CD8-positive, alpha-beta memory T cell (primary cell): Measurements from ENCODE around the gene PKP1. TPM values are rescaled to one million over a fixed set of nuclear protein-coding genes. Genes with fewer than 3 reads are reported as not detected.

Source experiments
- CTCF ChIA-PET: fragments of 350-600 bp; sonication (Branson Sonifier 250); formaldehyde crosslinking; loops from one replicate; lab custom pipeline; 2021; ENCODE audit warnings: antibody characterized with exemption; lab: Charles Lee
- POLR2A ChIA-PET: fragments of 350-600 bp; sonication (Branson Sonifier 250); formaldehyde crosslinking; loops from one replicate; lab custom pipeline; 2021; ENCODE audit warnings: antibody characterized with exemption; lab: Charles Lee
- DNase-seq, 5 donors: peaks; one replicate each; pipeline versions ENCODE4 v3.0.0 to v3.0.0-alpha.2; 2020 to 2022; ENCODE audit warnings: mixed read lengths in 1 of 5
- H3K27ac ChIP-seq: one replicate; pipeline ENCODE4 v1.7.0; 2013; ENCODE audit warnings: low read depth, mild to moderate bottlenecking, low read length, moderate library complexity
- H3K27me3 ChIP-seq: 2 replicates; pipeline ENCODE4 v1.7.0; 2013; ENCODE audit warnings: low read length, mild to moderate bottlenecking; ENCODE audit not compliant: insufficient read depth, poor library complexity, severe bottlenecking
- H3K36me3 ChIP-seq: 2 replicates; pipeline ENCODE4 v1.7.0; 2013; ENCODE audit warnings: mild to moderate bottlenecking, low read length, moderate library complexity; ENCODE audit not compliant: insufficient read depth
- H3K4me1 ChIP-seq: 2 replicates; pipeline ENCODE4 v1.7.0; 2013; ENCODE audit warnings: mild to moderate bottlenecking, low read length, moderate library complexity; ENCODE audit not compliant: insufficient read depth
- H3K4me3 ChIP-seq: 2 replicates; pipeline ENCODE4 v1.7.0; 2013; ENCODE audit warnings: mild to moderate bottlenecking, low read length
- H3K9me3 ChIP-seq: 2 replicates; pipeline ENCODE4 v1.7.0; 2013; ENCODE audit warnings: mild to moderate bottlenecking, low read length
- H3K27ac Mint-ChIP-seq, 8 donors: one replicate each; pipeline ENCODE4 v1.8.0; 2020 to 2021; ENCODE audit warnings: mixed read lengths in 8 of 8, mild to moderate bottlenecking in 6 of 8, inconsistent platforms in 3 of 8, moderate library complexity in 3 of 8
- H3K27me3 Mint-ChIP-seq, 2 donors: one replicate each; pipeline ENCODE4 v1.8.0; 2020 to 2021; ENCODE audit warnings: mixed read lengths in 2 of 2, mild to moderate bottlenecking in 1 of 2, moderate library complexity in 1 of 2
- H3K36me3 Mint-ChIP-seq, 3 donors: one replicate each; pipeline ENCODE4 v1.8.0; 2020 to 2021; ENCODE audit warnings: mixed read lengths in 3 of 3, inconsistent platforms in 1 of 3, mild to moderate bottlenecking in 1 of 3
- H3K4me1 Mint-ChIP-seq, 3 donors: one replicate each; pipeline ENCODE4 v1.8.0; 2020 to 2021; ENCODE audit warnings: mixed read lengths in 3 of 3, inconsistent platforms in 1 of 3, mild to moderate bottlenecking in 1 of 3
- H3K4me3 Mint-ChIP-seq, 7 donors: one replicate each; pipeline ENCODE4 v1.8.0; 2020 to 2021; ENCODE audit warnings: mixed read lengths in 7 of 7, mild to moderate bottlenecking in 6 of 7, moderate library complexity in 4 of 7, inconsistent platforms in 2 of 7
- H3K9me3 Mint-ChIP-seq, 5 donors: one replicate each; pipeline ENCODE4 v1.8.0; 2020 to 2022; ENCODE audit warnings: mixed read lengths in 5 of 5, mild to moderate bottlenecking in 3 of 5, moderate library complexity in 2 of 5, inconsistent platforms in 1 of 5
- polyA plus RNA-seq: library from polyadenylated mRNA; unstranded; fragments of 300-500 nt; fragmentation: Illumina TruSeq; gene quantifications from one replicate; pipeline ENCODE4 v1.2.3, GENCODE V29; 2021
- total RNA-seq, 2 experiments: library from RNA; stranded (reverse); gene quantifications; one replicate each; pipeline ENCODE4 v1.2.3, GENCODE V29; 2021

PKP1 gene
- total and polyA plus RNA-seq, 3 experiments from 2014 or later, result not detected

DNA sequence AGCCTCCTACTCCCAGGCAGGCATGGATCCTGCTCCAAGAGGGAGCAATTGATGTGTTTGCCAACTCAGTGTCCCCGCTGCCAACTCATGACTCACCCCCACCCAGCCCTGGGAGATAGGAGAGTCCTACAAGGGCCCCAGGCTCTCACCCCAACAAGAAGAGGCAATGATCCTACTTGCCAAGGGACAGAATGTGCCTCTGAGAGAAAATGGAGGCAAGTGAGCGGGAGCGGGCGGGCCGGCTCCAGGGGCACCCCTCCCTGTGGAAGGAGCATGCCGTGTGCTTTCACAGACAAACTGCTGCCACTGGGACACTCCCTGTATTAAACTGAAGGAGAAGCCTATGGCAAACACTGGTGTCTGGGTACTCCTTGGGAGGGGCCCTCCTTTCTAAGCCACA lies 16.7 kb downstream of the PKP1 start:
- H3K36me3 ChIP-seq, result no peaks in the 10 kb centered on the region
- DNase-seq, result no peak
- H3K27ac Mint-ChIP-seq, result no peak overlapping the region
- H3K4me3 ChIP-seq, result no peak overlapping the region
- CTCF ChIA-PET, result no interaction called here
- H3K4me1 Mint-ChIP-seq, result no peaks in the 10 kb centered on the region
- no peak overlapping the region for H3K27ac ChIP-seq
- no peaks in the 10 kb centered on the region for H3K36me3 Mint-ChIP-seq
- H3K9me3 Mint-ChIP-seq, result no peaks in the 10 kb centered on the region
- POLR2A ChIA-PET, result no interaction called here
- H3K4me3 Mint-ChIP-seq, result no peak overlapping the region
- H3K9me3 ChIP-seq, result no peaks in the 10 kb centered on the region
- H3K27me3 ChIP-seq, result peaks cover 4% of the 10 kb centered on the region
- no peaks in the 10 kb centered on the region for H3K4me1 ChIP-seq
- peaks cover 22 to 39% of the 10 kb centered on the region in 2 donors for H3K27me3 Mint-ChIP-seq

DNA sequence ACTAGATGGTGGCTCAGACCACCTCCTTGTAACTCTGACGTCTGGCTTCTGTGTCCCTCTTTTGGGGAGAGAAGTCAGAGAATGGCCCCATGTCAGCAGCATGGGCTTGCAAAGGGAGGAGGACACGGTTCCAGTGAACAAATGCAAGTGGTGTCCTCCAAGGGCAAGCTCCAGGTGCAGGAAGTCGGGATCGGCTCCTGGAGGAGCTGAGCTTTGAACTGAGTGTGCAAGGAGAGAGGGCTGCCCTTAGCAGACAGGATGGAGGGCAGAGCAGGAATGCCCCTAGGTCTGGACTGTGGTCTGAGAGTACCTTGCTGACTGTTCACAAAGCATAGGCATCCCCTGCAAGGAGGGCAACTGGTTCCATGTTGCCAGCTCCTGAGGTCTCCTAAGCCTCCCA lies 17.3 kb downstream of the PKP1 start:
- Histone ChIP-seq H3K9me3 (no peaks in the 10 kb centered on the region), H3K27me3 (peaks cover 4% of the 10 kb centered on the region), H3K4me1 (no peaks in the 10 kb centered on the region), H3K4me3 (no peak overlapping the region), H3K27ac (no peak overlapping the region), H3K36me3 (no peaks in the 10 kb centered on the region)
- DNase-seq, result no peak
- H3K4me1 Mint-ChIP-seq, result no peaks in the 10 kb centered on the region
- H3K4me3 Mint-ChIP-seq, result no peak overlapping the region
- no peaks in the 10 kb centered on the region for H3K36me3 Mint-ChIP-seq
- POLR2A ChIA-PET, result no interaction called here
- H3K9me3 Mint-ChIP-seq, result no peaks in the 10 kb centered on the region
- peaks cover 18 to 32% of the 10 kb centered on the region in 2 donors for H3K27me3 Mint-ChIP-seq
- CTCF ChIA-PET, result no interaction called here
- no peak overlapping the region for H3K27ac Mint-ChIP-seq

DNA sequence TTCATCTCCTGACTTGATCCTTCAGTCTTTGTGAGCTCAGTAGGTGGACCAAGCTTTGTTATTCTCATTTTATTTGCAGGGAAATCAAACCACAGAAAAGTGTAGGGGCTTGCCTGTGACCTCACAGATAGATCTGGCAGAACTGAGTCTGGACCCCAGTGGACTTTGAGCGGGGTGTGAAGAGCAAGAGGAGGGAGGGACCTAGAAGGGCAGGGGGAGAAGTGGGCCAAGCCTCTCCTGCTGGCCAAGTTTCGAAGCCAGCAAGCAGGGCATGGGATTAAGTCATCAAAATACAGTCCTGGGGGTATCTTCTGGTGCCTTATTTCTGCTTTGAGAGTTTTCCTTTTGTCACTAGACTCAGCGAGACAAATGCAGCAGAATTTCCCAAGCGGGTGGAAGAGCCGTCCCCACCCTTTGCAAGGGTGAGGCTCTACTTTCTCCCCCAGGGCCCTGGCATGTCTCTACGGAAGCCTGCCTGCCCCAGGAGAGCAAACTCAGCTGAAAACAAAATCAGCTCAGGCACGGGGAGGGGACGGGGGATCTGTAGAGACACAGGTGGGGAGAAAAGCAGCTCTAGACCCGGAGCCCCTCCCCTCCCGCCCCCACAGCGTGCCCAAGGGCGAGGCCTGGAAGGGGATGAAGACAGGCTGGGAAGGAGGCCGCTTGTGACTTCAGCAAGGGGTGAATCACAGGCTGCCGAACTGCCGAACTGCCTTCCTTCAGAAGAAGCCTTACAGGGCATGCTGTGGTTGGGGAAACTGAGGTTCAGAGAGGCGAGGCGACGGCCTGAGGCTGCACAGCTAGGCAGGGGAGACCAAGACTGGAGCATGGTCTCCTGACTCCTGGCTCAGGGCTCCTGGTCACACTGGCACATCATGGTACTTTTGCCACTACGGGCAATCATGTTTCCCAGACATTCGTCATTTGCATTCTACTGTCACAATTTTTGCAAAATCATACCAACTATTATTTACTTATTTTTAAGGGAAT lies 19.2 kb downstream of the PKP1 start:
- Mint-ChIP-seq H3K27me3 (peaks cover 18 to 22% of the 10 kb centered on the region in 2 donors), H3K4me1 (no peaks in the 10 kb centered on the region), H3K27ac (no peak overlapping the region), H3K4me3 (no peak overlapping the region), H3K9me3 (no peaks in the 10 kb centered on the region), H3K36me3 (no peaks in the 10 kb centered on the region)
- ChIA-PET POLR2A (no interaction called here), CTCF (no interaction called here)
- no peaks in the 10 kb centered on the region for H3K4me1 ChIP-seq
- no peak for DNase-seq
- no peaks in the 10 kb centered on the region for H3K9me3 ChIP-seq
- no peak overlapping the region for H3K4me3 ChIP-seq
- H3K27me3 ChIP-seq, result peaks cover 4% of the 10 kb centered on the region
- H3K27ac ChIP-seq, result no peak overlapping the region
- H3K36me3 ChIP-seq, result no peaks in the 10 kb centered on the region

DNA sequence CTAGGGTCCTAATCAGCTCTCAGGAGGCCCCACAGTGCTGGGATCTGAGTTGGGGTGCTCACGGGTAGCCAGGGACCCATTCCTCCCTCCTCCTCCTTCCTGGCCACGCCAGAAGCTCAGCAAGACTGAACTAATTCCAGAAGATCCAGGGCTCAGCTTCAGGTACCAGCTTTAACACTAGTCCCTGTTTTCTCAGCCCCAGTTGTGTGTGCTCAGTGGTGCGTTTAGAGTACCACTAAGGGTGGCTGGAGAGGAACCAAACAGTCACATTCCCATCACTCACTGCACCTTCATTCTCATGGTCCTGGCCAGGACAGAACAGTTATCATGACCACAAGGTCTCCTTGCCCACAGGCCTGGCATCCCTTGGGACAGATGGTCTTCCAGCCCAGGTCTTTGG lies 20.8 kb downstream of the PKP1 start:
- peaks cover 12 to 27% of the 10 kb centered on the region in 2 donors for H3K27me3 Mint-ChIP-seq
- no peaks in the 10 kb centered on the region for H3K4me1 Mint-ChIP-seq
- ChIA-PET POLR2A (no interaction called here), CTCF (no interaction called here)
- Histone ChIP-seq H3K9me3 (no peaks in the 10 kb centered on the region), H3K36me3 (no peaks in the 10 kb centered on the region), H3K4me1 (no peaks in the 10 kb centered on the region), H3K27ac (no peak overlapping the region), H3K4me3 (no peak overlapping the region), H3K27me3 (peaks cover under 1% of the 10 kb centered on the region)
- H3K9me3 Mint-ChIP-seq, result no peaks in the 10 kb centered on the region
- H3K4me3 Mint-ChIP-seq, result no peak overlapping the region
- H3K36me3 Mint-ChIP-seq, result no peaks in the 10 kb centered on the region
- no peak overlapping the region for H3K27ac Mint-ChIP-seq
- DNase-seq, result no peak

DNA sequence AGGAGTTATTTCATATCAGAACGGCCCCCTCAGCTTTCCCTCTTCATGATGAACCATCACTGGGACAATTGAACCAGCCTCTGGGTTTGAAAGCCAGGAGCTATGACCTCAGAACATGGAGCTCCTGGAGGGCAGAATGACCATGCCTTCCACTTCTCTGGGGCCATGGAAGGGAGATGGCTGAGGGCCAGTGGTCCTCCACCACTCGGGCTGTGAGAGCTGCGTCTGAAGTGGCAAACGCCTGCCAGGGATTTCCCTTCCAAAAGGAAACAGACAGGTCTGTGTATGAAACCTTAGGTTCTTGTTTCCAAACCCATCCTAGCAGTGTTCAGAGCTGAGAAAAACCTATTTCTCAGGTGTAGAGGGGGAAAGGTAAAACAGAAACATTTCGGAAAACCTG lies 22.5 kb downstream of the PKP1 start:
- no peaks in the 10 kb centered on the region for H3K36me3 ChIP-seq
- no peak for DNase-seq
- H3K27me3 ChIP-seq, result no peaks in the 10 kb centered on the region
- H3K4me1 ChIP-seq, result no peaks in the 10 kb centered on the region
- CTCF ChIA-PET, result no interaction called here
- Mint-ChIP-seq H3K4me3 (no peak overlapping the region), H3K9me3 (no peaks in the 10 kb centered on the region), H3K27me3 (peaks cover 13 to 35% of the 10 kb centered on the region in 2 donors), H3K36me3 (no peaks in the 10 kb centered on the region), H3K4me1 (no peaks in the 10 kb centered on the region), H3K27ac (no peak overlapping the region)
- no peaks in the 10 kb centered on the region for H3K9me3 ChIP-seq
- no peak overlapping the region for H3K4me3 ChIP-seq
- POLR2A ChIA-PET, result no interaction called here
- no peak overlapping the region for H3K27ac ChIP-seq

DNA sequence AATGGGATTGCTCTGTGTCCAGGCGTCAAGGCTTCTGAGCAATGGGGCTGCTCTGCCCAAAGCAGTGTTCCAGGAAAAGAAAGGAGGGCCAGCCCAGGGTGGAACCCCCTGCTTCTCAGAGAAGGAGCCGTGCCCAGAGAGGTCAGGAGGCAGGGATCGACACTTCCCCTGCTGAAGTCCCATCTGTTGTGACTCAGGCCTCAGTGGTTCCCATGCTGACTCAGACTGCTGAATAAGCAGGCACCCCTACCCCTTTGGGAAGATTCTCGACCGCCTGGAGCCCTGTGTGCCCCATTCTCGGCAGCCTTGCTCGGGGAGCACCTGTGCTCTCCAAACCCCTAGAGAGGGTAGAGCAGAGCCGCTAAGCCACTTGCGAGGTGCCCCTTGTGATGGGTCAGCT lies 23.9 kb downstream of the PKP1 start:
- no peak for DNase-seq
- no peaks in the 10 kb centered on the region for H3K4me1 ChIP-seq
- CTCF ChIA-PET, result no interaction called here
- H3K27ac ChIP-seq, result no peak overlapping the region
- POLR2A ChIA-PET, result no interaction called here
- no peaks in the 10 kb centered on the region for H3K27me3 ChIP-seq
- Mint-ChIP-seq H3K27me3 (peaks cover 9 to 25% of the 10 kb centered on the region in 2 donors), H3K27ac (no peak overlapping the region), H3K4me1 (no peaks in the 10 kb centered on the region), H3K9me3 (no peaks in the 10 kb centered on the region), H3K4me3 (no peak overlapping the region), H3K36me3 (no peaks in the 10 kb centered on the region)
- no peaks in the 10 kb centered on the region for H3K9me3 ChIP-seq
- no peak overlapping the region for H3K4me3 ChIP-seq
- no peaks in the 10 kb centered on the region for H3K36me3 ChIP-seq

DNA sequence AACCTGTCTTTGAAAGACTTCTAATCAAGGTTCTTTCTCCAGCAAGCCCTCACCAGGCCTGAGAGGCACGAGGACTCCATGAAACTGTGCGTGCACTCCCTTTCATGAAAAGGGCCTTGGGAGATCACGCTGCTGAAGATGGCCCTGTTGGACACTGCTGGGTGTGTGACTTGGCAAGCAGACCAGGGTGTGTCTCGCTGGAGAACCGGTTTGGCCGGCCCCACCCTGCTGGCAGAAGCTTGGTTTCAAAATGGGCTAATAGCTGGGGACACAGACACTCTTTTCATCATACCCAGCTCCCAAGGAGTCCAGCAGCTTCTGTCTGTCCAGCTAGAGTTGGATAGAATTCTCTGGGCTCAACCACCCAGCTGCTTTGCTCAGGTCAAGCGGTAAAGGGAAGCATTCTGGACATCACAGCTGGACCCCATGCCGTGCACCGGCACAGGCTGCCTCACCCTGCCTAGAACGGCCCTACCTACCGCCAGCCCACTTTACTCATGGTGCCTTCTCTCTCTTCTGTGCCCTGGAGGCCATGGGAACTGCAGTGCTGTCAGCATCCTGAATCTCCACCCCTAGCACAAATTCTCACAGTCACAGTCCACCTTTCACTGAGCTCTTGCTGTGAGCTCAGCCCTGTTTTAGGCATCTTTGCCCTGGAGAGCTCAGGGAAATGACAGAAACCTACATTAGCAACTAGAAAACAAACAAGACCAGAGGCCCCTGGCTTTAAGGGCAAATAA lies 24.6 kb downstream of the PKP1 start:
- Mint-ChIP-seq H3K9me3 (no peaks in the 10 kb centered on the region), H3K4me3 (no peak overlapping the region), H3K4me1 (no peaks in the 10 kb centered on the region), H3K27me3 (peaks cover 9 to 22% of the 10 kb centered on the region in 2 donors), H3K27ac (no peak overlapping the region), H3K36me3 (no peaks in the 10 kb centered on the region)
- CTCF ChIA-PET, result no interaction called here
- Histone ChIP-seq H3K4me3 (no peak overlapping the region), H3K9me3 (no peaks in the 10 kb centered on the region), H3K36me3 (no peaks in the 10 kb centered on the region), H3K27ac (no peak overlapping the region), H3K4me1 (no peaks in the 10 kb centered on the region), H3K27me3 (no peaks in the 10 kb centered on the region)
- DNase-seq, result no peak
- POLR2A ChIA-PET, result no interaction called here

DNA sequence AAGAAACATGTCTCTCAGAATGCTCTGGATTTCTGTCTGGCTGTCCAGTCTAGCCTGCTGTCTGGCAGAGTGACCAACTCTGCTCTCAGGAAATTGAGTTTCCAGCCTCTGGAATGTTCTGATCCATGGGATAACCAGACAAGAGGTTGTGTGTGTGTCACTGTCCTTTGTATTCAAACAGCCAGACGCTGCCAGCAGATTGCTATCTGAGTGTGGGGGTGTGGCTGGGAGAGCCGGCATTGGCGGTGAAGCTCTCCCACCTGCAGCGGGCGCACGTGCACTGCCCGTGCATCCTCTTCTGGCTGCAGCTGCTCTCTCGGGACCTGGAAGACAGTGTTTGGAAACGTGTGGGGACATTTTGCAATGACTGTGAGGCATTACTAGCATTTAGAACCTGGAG lies 26.1 kb downstream of the PKP1 start:
- POLR2A ChIA-PET, result no interaction called here
- no peaks in the 10 kb centered on the region for H3K4me1 Mint-ChIP-seq

More for the DNA sequence above, 26.1 kb downstream of the PKP1 start:
- no peaks in the 10 kb centered on the region for H3K27me3 ChIP-seq
- no peaks in the 10 kb centered on the region for H3K9me3 Mint-ChIP-seq
- H3K4me1 ChIP-seq, result no peaks in the 10 kb centered on the region
- DNase-seq, result no peak
- CTCF ChIA-PET, result no interaction called here
- no peak overlapping the region for H3K27ac ChIP-seq
- no peaks in the 10 kb centered on the region for H3K9me3 ChIP-seq
- no peak overlapping the region for H3K4me3 ChIP-seq
- H3K4me3 Mint-ChIP-seq, result no peak overlapping the region
- H3K27ac Mint-ChIP-seq, result no peak overlapping the region
- H3K36me3 ChIP-seq, result no peaks in the 10 kb centered on the region
- peaks cover 9 to 27% of the 10 kb centered on the region in 2 donors for H3K27me3 Mint-ChIP-seq
- H3K36me3 Mint-ChIP-seq, result no peaks in the 10 kb centered on the region
